Measurements from ENCODE around the gene TTLL8. TPM values are rescaled to one million over a fixed set of nuclear protein-coding genes. Genes with fewer than 3 reads are reported as not detected.

TTLL8 gene
- total RNA-seq, 1 experiment from 2014 or later = not detected

DNA sequence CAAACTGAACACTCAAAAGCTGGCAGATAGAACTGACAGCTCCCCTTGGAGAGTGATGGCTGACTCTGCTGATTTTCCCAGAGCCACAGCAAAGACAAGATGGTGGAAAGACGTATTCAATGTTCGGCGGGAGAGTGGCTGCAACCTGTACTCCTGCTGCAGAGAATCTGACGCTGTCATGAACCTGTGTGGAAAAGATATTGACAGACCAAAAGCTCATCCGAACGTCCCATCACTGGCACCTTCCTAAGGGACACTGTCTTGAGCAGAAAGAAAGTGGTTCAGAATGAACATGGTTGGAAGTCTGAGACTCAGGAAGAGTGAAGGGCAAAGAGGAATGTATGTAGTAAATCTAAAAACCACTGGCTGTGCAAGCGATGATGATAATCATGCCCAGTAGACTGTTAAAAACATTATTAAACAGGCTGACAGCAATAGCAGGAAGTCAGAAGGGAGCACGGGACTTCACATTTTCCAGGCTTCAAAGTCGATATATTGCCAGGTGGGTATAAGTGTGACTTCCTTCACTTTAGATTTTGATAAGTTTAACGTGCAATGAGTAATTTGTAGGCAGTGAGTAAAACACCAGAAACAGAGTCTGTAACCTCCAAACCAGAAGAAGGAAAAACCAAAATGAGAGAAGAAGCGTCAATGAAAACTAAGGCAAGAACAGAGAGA lies 39.4 kb downstream of the TTLL8 start:
- no peak overlapping the region for H3K27ac Mint-ChIP-seq
- peaks cover 37% of the 10 kb centered on the region for H3K27me3 Mint-ChIP-seq (ENCODE audit: low read depth)
- no peaks in the 10 kb centered on the region for H3K36me3 Mint-ChIP-seq (ENCODE audit: insufficient read depth in 1 of 3, low read depth in 3 of 3)
- peaks cover 4% of the 10 kb centered on the region for H3K23me2 ChIP-seq (ENCODE audit: insufficient read length, low read depth, low read length, poor library complexity, severe bottlenecking)
- no peak overlapping the region for H3K9ac ChIP-seq (ENCODE audit: extremely low read depth, insufficient read length, low read length)
- H4K91ac ChIP-seq (ENCODE audit: insufficient read length, low read depth, low read length) = no peak overlapping the region
- no peak overlapping the region for H2BK5ac ChIP-seq (ENCODE audit: insufficient read length, low read length)
- peaks cover 11% of the 10 kb centered on the region; the same call in 1 of the 2 replicates for H3K27me3 ChIP-seq (ENCODE audit: insufficient read depth, low read length)
- no peak overlapping the region for H3K14ac ChIP-seq (ENCODE audit: insufficient read depth, low read length)
- no peak overlapping the region for H4K8ac ChIP-seq (replicated peaks; ENCODE audit: insufficient read length, low read depth, low read length)
- no peak overlapping the region for H3K4me2 ChIP-seq (ENCODE audit: insufficient read depth, insufficient read length, low read length)
- H2BK120ac ChIP-seq (ENCODE audit: low read depth, low read length, poor library complexity, severe bottlenecking) = no peak overlapping the region
- no peaks in the 10 kb centered on the region for H3K79me1 ChIP-seq (ENCODE audit: insufficient read depth, low read depth, low read length, poor library complexity, severe bottlenecking)
- no peaks in the 10 kb centered on the region for H3K4me1 ChIP-seq (ENCODE audit: insufficient read depth, low read length)
- peaks cover 2% of the 10 kb centered on the region for H4K20me1 ChIP-seq (ENCODE audit: control insufficient read depth, insufficient read depth, insufficient read length)
- no peak overlapping the region for H2AK5ac ChIP-seq (ENCODE audit: insufficient read length, low read length)
- no peak overlapping the region for H3K4me3 Mint-ChIP-seq
- H3K9me3 ChIP-seq (ENCODE audit: control insufficient read depth, low read depth, low read length) = peaks cover 5% of the 10 kb centered on the region
- no peak overlapping the region for H2BK20ac ChIP-seq (ENCODE audit: low read depth, low read length, poor library complexity, severe bottlenecking)
- H3T11ph ChIP-seq (ENCODE audit: low read length) = no peak overlapping the region
- no peaks in the 10 kb centered on the region for H3K9me3 Mint-ChIP-seq
- H2AFZ ChIP-seq (ENCODE audit: low read length) = no peak overlapping the region
- H4K5ac ChIP-seq (ENCODE audit: insufficient read length, low read depth, low read length) = no peak overlapping the region
- no peak overlapping the region for H2BK15ac ChIP-seq (ENCODE audit: low read depth, low read length)
- H3K27ac ChIP-seq (ENCODE audit: insufficient read length, low read depth, low read length) = no peak overlapping the region
- no peak overlapping the region for H3K23ac ChIP-seq (ENCODE audit: insufficient read length, low read depth, low read length)
- H3K79me2 ChIP-seq (ENCODE audit: insufficient read depth, low read length) = no peaks in the 10 kb centered on the region
- H3K4ac ChIP-seq (ENCODE audit: low read depth, low read length) = no peak overlapping the region
- no peak overlapping the region for H3K18ac ChIP-seq (ENCODE audit: insufficient read length, low read depth, low read length)
- no peak overlapping the region for H3K56ac ChIP-seq (ENCODE audit: insufficient read length, low read depth, low read length)
- H3K4me1 Mint-ChIP-seq = no peaks in the 10 kb centered on the region
- WGBS (ENCODE audit: extremely low coverage, insufficient read length, low lambda C conversion rate) = no CpG with 5 or more reads among the region's 11 CpGs
- no peak overlapping the region for H2BK12ac ChIP-seq (ENCODE audit: insufficient read length, low read depth, low read length)
- TF ChIP-seq, protein P1, sequence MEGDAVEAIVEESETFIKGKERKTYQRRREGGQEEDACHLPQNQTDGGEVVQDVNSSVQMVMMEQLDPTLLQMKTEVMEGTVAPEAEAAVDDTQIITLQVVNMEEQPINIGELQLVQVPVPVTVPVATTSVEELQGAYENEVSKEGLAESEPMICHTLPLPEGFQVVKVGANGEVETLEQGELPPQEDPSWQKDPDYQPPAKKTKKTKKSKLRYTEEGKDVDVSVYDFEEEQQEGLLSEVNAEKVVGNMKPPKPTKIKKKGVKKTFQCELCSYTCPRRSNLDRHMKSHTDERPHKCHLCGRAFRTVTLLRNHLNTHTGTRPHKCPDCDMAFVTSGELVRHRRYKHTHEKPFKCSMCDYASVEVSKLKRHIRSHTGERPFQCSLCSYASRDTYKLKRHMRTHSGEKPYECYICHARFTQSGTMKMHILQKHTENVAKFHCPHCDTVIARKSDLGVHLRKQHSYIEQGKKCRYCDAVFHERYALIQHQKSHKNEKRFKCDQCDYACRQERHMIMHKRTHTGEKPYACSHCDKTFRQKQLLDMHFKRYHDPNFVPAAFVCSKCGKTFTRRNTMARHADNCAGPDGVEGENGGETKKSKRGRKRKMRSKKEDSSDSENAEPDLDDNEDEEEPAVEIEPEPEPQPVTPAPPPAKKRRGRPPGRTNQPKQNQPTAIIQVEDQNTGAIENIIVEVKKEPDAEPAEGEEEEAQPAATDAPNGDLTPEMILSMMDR (conservative IDR thresholded peaks at IDR 0.05) = no peak
- no peak for DNase-seq
